NCI-H2227 treated with DMSO at 0.1 percent for 48 hours (cell line): ENCODE results near the gene EGR1.
"Not testable (repeated sequence)": the region's sequence is repeated elsewhere in the genome, so short reads cannot be mapped to it uniquely, and the experiment has no call there.

Source experiments
- DNase-seq: peaks from one replicate; lab custom pipeline; 2025; lab: John Stamatoyannopoulos, UW

EGR1 gene

GRCh38 chr5:138507485-138507884, 42.2 kb downstream of the EGR1 start:
- DNase-seq, result not testable (repeated sequence)

GRCh38 chr5:138508958-138509357, 43.7 kb downstream of the EGR1 start:
- no peak for DNase-seq

- DNase-seq, result no peak
Measured at GRCh38 chr5:138514021-138514420, 48.7 kb downstream of the EGR1 start.

- no peak for DNase-seq
Measured at GRCh38 chr5:138515556-138516245, 50.4 kb downstream of the EGR1 start.

- no peak for DNase-seq
Measured at GRCh38 chr5:138517437-138517836, 52.2 kb downstream of the EGR1 start.
